Measurements from ENCODE around the gene NANOS3. TPM values are rescaled to one million over a fixed set of nuclear protein-coding genes. Genes with fewer than 3 reads are reported as not detected.

The NANOS3 gene
- total RNA-seq, 1 experiment from 2014 or later, result 1.1 TPM

- Mint-ChIP-seq H3K27me3 (ENCODE audit: low read depth) (no peaks in the 10 kb centered on the region), H3K4me1 (peaks cover 47% of the 10 kb centered on the region), H3K4me3 (peak overlapping the region; percentile 85), H3K9me3 (no peaks in the 10 kb centered on the region), H3K36me3 (no peaks in the 10 kb centered on the region), H3K27ac (no peak overlapping the region)
- ATAC-seq (no peak), DNase-seq (ENCODE audit: low spot score) (no peak)
- ChIA-PET CTCF (interaction anchor here (0.6 to 1.9 kb wide), 4 partner anchors 18 to 570 kb away, joined by 3 to 11 read pairs (median 4); no protein-coding TSS in a partner anchor), POLR2A (interaction anchor here (1.4 kb wide), 1 partner anchor 26 kb away, joined by 4 read pairs; no protein-coding TSS in a partner anchor)
- TF ChIP-seq ZNF317 (CRISPR knock-in tag; IDR thresholded peaks at IDR 0.05; ENCODE audit: borderline replicate concordance, low read depth), result no peak
- TF ChIP-seq, protein P1, sequence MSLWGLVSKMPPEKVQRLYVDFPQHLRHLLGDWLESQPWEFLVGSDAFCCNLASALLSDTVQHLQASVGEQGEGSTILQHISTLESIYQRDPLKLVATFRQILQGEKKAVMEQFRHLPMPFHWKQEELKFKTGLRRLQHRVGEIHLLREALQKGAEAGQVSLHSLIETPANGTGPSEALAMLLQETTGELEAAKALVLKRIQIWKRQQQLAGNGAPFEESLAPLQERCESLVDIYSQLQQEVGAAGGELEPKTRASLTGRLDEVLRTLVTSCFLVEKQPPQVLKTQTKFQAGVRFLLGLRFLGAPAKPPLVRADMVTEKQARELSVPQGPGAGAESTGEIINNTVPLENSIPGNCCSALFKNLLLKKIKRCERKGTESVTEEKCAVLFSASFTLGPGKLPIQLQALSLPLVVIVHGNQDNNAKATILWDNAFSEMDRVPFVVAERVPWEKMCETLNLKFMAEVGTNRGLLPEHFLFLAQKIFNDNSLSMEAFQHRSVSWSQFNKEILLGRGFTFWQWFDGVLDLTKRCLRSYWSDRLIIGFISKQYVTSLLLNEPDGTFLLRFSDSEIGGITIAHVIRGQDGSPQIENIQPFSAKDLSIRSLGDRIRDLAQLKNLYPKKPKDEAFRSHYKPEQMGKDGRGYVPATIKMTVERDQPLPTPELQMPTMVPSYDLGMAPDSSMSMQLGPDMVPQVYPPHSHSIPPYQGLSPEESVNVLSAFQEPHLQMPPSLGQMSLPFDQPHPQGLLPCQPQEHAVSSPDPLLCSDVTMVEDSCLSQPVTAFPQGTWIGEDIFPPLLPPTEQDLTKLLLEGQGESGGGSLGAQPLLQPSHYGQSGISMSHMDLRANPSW (CRISPR knock-in tag; conservative IDR thresholded peaks at IDR 0.05; ENCODE audit: low read depth), result no peak
- TF ChIP-seq, protein P2, sequence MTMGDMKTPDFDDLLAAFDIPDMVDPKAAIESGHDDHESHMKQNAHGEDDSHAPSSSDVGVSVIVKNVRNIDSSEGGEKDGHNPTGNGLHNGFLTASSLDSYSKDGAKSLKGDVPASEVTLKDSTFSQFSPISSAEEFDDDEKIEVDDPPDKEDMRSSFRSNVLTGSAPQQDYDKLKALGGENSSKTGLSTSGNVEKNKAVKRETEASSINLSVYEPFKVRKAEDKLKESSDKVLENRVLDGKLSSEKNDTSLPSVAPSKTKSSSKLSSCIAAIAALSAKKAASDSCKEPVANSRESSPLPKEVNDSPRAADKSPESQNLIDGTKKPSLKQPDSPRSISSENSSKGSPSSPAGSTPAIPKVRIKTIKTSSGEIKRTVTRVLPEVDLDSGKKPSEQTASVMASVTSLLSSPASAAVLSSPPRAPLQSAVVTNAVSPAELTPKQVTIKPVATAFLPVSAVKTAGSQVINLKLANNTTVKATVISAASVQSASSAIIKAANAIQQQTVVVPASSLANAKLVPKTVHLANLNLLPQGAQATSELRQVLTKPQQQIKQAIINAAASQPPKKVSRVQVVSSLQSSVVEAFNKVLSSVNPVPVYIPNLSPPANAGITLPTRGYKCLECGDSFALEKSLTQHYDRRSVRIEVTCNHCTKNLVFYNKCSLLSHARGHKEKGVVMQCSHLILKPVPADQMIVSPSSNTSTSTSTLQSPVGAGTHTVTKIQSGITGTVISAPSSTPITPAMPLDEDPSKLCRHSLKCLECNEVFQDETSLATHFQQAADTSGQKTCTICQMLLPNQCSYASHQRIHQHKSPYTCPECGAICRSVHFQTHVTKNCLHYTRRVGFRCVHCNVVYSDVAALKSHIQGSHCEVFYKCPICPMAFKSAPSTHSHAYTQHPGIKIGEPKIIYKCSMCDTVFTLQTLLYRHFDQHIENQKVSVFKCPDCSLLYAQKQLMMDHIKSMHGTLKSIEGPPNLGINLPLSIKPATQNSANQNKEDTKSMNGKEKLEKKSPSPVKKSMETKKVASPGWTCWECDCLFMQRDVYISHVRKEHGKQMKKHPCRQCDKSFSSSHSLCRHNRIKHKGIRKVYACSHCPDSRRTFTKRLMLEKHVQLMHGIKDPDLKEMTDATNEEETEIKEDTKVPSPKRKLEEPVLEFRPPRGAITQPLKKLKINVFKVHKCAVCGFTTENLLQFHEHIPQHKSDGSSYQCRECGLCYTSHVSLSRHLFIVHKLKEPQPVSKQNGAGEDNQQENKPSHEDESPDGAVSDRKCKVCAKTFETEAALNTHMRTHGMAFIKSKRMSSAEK (CRISPR knock-in tag; IDR thresholded peaks at IDR 0.05; ENCODE audit: borderline replicate concordance), result no peak
- no peak for TF ChIP-seq OVOL2 (CRISPR knock-in tag; IDR thresholded peaks at IDR 0.05; ENCODE audit: borderline replicate concordance)
- TF ChIP-seq, protein P3, sequence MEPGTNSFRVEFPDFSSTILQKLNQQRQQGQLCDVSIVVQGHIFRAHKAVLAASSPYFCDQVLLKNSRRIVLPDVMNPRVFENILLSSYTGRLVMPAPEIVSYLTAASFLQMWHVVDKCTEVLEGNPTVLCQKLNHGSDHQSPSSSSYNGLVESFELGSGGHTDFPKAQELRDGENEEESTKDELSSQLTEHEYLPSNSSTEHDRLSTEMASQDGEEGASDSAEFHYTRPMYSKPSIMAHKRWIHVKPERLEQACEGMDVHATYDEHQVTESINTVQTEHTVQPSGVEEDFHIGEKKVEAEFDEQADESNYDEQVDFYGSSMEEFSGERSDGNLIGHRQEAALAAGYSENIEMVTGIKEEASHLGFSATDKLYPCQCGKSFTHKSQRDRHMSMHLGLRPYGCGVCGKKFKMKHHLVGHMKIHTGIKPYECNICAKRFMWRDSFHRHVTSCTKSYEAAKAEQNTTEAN (CRISPR knock-in tag; IDR thresholded peaks at IDR 0.05), result no peak
- no peak for TF ChIP-seq SMAD3 (CRISPR knock-in tag; IDR thresholded peaks at IDR 0.05; ENCODE audit: borderline replicate concordance)
- no peak for TF ChIP-seq AR (CRISPR knock-in tag; IDR thresholded peaks at IDR 0.05)
These were observed 32.8 kb upstream of the NANOS3 start for GRCh38 chr19:13844130-13844631.

- CTCF ChIA-PET, result interaction anchor here (0.6 to 3.4 kb wide), 14 partner anchors 13 to 211 kb away, joined by 3 to 33 read pairs (median 4); no protein-coding TSS in a partner anchor
- DNase-seq (ENCODE audit: low spot score), result peak; percentile 89
- POLR2A ChIA-PET, result interaction anchor here (0.5 to 2.6 kb wide), 12 partner anchors 13 to 694 kb away, joined by 3 to 26 read pairs (median 4); partner anchors contain the start of gene ZSWIM4
- Mint-ChIP-seq H3K9me3 (no peaks in the 10 kb centered on the region), H3K36me3 (no peaks in the 10 kb centered on the region), H3K27ac (peak overlapping the region; percentile 98), H3K4me1 (peaks cover 40% of the 10 kb centered on the region), H3K27me3 (ENCODE audit: low read depth) (no peaks in the 10 kb centered on the region; the same call in 1 of the 2 replicates), H3K4me3 (peak overlapping the region; percentile 64)
- ATAC-seq, result peak; percentile 33
- TF ChIP-seq ATF3 (CRISPR knock-in tag; conservative IDR thresholded peaks at IDR 0.05) (0 out of 2 replicates have a peak, but pooled peaks have one; percentile 42), NFATC4 (CRISPR knock-in tag; IDR thresholded peaks at IDR 0.05) (0 out of 2 replicates have a peak, but pooled peaks have one; percentile 49), TEAD1 (CRISPR knock-in tag; IDR thresholded peaks at IDR 0.05) (peak; percentile 41; the same call in 1 of the 2 replicates), GTF2I (CRISPR knock-in tag; conservative IDR thresholded peaks at IDR 0.05) (0 out of 2 replicates have a peak, but pooled peaks have one; percentile 3), JAZF1 (CRISPR knock-in tag; IDR thresholded peaks at IDR 0.05) (no peak), ZNF121 (CRISPR knock-in tag; IDR thresholded peaks at IDR 0.05) (0 out of 2 replicates have a peak, but pooled peaks have one; percentile 4)
- TF ChIP-seq, protein P4, sequence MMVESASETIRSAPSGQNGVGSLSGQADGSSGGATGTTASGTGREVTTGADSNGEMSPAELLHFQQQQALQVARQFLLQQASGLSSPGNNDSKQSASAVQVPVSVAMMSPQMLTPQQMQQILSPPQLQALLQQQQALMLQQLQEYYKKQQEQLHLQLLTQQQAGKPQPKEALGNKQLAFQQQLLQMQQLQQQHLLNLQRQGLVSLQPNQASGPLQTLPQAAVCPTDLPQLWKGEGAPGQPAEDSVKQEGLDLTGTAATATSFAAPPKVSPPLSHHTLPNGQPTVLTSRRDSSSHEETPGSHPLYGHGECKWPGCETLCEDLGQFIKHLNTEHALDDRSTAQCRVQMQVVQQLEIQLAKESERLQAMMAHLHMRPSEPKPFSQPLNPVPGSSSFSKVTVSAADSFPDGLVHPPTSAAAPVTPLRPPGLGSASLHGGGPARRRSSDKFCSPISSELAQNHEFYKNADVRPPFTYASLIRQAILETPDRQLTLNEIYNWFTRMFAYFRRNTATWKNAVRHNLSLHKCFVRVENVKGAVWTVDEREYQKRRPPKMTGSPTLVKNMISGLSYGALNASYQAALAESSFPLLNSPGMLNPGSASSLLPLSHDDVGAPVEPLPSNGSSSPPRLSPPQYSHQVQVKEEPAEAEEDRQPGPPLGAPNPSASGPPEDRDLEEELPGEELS (CRISPR knock-in tag; IDR thresholded peaks at IDR 0.05), result peak; percentile 54; the same call in 1 of the 2 replicates
- TF ChIP-seq, protein P5, sequence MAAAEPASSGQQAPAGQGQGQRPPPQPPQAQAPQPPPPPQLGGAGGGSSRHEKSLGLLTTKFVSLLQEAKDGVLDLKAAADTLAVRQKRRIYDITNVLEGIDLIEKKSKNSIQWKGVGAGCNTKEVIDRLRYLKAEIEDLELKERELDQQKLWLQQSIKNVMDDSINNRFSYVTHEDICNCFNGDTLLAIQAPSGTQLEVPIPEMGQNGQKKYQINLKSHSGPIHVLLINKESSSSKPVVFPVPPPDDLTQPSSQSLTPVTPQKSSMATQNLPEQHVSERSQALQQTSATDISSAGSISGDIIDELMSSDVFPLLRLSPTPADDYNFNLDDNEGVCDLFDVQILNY (CRISPR knock-in tag; IDR thresholded peaks at IDR 0.05), result peak; percentile 43
These were observed 30.2 kb upstream of the NANOS3 start for GRCh38 chr19:13846557-13847406.

Data from WTC11 (cell line).